B cell (primary cell): ENCODE data around the gene ACTC1. TPM values are rescaled to one million over a fixed set of nuclear protein-coding genes. Genes with fewer than 3 reads are reported as not detected.
"Not testable (repeated sequence)": the region's sequence is repeated elsewhere in the genome, so short reads cannot be mapped to it uniquely, and the experiment has no call there.

ENCODE experiments used
- ATAC-seq: fragments of 200-7000 bp; cut with Tn5 transposase; one replicate; pipeline ENCODE4 v1.10.0; 2021; ENCODE audit warnings: low read depth, mild to moderate bottlenecking, moderate number of reproducible peaks, moderate library complexity
- CTCF ChIA-PET: fragments of 350-600 bp; sonication (Branson Sonifier 250); formaldehyde crosslinking; loops from one replicate; lab custom pipeline; 2021; ENCODE audit warnings: antibody characterized with exemption, inconsistent platforms; lab: Charles Lee
- POLR2A ChIA-PET: fragments of 350-600 bp; sonication (Branson Sonifier 250); formaldehyde crosslinking; loops from one replicate; lab custom pipeline; 2021; ENCODE audit warnings: antibody characterized with exemption; lab: Charles Lee
- DNase-seq: peaks from one replicate; pipeline ENCODE4 v3.0.0; 2013
- H2AFZ ChIP-seq: 2 replicates; pipeline ENCODE4 v1.6.1; 2012; ENCODE audit warnings: mild to moderate bottlenecking, low read depth, low read length; ENCODE audit not compliant: insufficient read depth, poor library complexity, severe bottlenecking
- H3K27ac ChIP-seq, 2 donors: 1 replicate in 1 of 2; 2 replicates in 1 of 2; pipeline ENCODE4 v1.5.1; 2012 to 2013; ENCODE audit warnings: low read length in 2 of 2, mild to moderate bottlenecking in 2 of 2, moderate library complexity in 1 of 2
- H3K27me3 ChIP-seq, 4 experiments: fragments of 200-600 bp in 1 of 4; sonication (generic) in 1 of 4; replicated peaks in 1 of 4; 1 replicate in 2 of 4; 2 replicates in 2 of 4; pipeline versions ENCODE4 v1.6.1 to v1.7.0; 2013 to 2016; ENCODE audit warnings: low read length in 3 of 4, mild to moderate bottlenecking in 2 of 4, mixed read lengths in 1 of 4, moderate library complexity in 1 of 4; ENCODE audit not compliant: insufficient read depth in 4 of 4, control insufficient read depth in 3 of 4; ENCODE audit errors: control extremely low read depth in 1 of 4
- H3K36me3 ChIP-seq, 2 experiments: replicated peaks in 1 of 2; 1 replicate in 1 of 2; 2 replicates in 1 of 2; pipeline versions ENCODE4 v1.6.1 to v1.7.1; 2013; ENCODE audit warnings: low read length in 1 of 2; ENCODE audit not compliant: insufficient read depth in 2 of 2, control insufficient read depth in 1 of 2; ENCODE audit errors: control extremely low read depth in 1 of 2, extremely low read depth in 1 of 2
- H3K4me1 ChIP-seq, 2 donors: fragments of 200-600 bp in 1 of 2; sonication (generic) in 1 of 2; 1 replicate in 1 of 2; 2 replicates in 1 of 2; pipeline versions ENCODE4 v1.5.1 to v1.6.1; 2013 to 2017; ENCODE audit warnings: low read length in 2 of 2; ENCODE audit not compliant: control insufficient read depth in 2 of 2, insufficient read depth in 2 of 2
- H3K4me2 ChIP-seq: replicated peaks from 2 replicates; pipeline ENCODE3; 2012; ENCODE audit warnings: mild to moderate bottlenecking, low read depth, low read length; ENCODE audit not compliant: poor library complexity, severe bottlenecking
- H3K4me3 ChIP-seq, 5 experiments: fragments of 200-600 bp in 1 of 5; sonication (generic) in 1 of 5; 1 replicate in 3 of 5; 2 replicates in 2 of 5; pipeline versions ENCODE4 v1.5.1 to v1.7.0; 2011 to 2016; ENCODE audit warnings: low read length in 4 of 5, mild to moderate bottlenecking in 4 of 5, low read depth in 2 of 5, control low read depth in 1 of 5, moderate library complexity in 1 of 5; ENCODE audit not compliant: insufficient read depth in 1 of 5; ENCODE audit errors: control extremely low read depth in 1 of 5, extremely low read depth in 1 of 5
- H3K79me2 ChIP-seq: fragments of 200-600 bp; sonication (generic); one replicate; pipeline ENCODE4 v1.6.0; 2016; ENCODE audit warnings: low read length; ENCODE audit not compliant: control insufficient read depth, insufficient read depth
- H3K9ac ChIP-seq: fragments of 200-600 bp; sonication (generic); 2 replicates; pipeline ENCODE4 v1.6.1; 2017; ENCODE audit warnings: mild to moderate bottlenecking, low read length, moderate library complexity
- H3K9me3 ChIP-seq, 3 donors: one replicate each; pipeline versions ENCODE4 v1.6.1 to v1.7.1; 2013; ENCODE audit warnings: low read length in 2 of 3; ENCODE audit not compliant: control insufficient read depth in 2 of 3, insufficient read depth in 1 of 3; ENCODE audit errors: control extremely low read depth in 1 of 3
- H4K20me1 ChIP-seq: 2 replicates; pipeline ENCODE4 v1.6.0; 2012; ENCODE audit warnings: mild to moderate bottlenecking, low read length; ENCODE audit not compliant: insufficient read depth, control insufficient read depth, poor library complexity, severe bottlenecking
- H3K27ac Mint-ChIP-seq: one replicate; pipeline ENCODE4 v1.8.0; 2021; ENCODE audit warnings: mixed read lengths
- H3K27me3 Mint-ChIP-seq: one replicate; pipeline ENCODE4 v1.8.0; 2021; ENCODE audit warnings: mixed read lengths
- H3K4me1 Mint-ChIP-seq: one replicate; pipeline ENCODE4 v1.8.0; 2021; ENCODE audit warnings: mixed read lengths
- H3K4me3 Mint-ChIP-seq: one replicate; pipeline ENCODE4 v1.8.0; 2021; ENCODE audit warnings: mixed read lengths
- H3K9me3 Mint-ChIP-seq: one replicate; pipeline ENCODE4 v1.8.0; 2022; ENCODE audit warnings: mixed read lengths; ENCODE audit not compliant: insufficient read depth
- EZH2 ChIP-seq: IDR thresholded peaks from 2 replicates; pipeline ENCODE4 v1.6.1; 2012; ENCODE audit warnings: borderline replicate concordance, low read depth, mild to moderate bottlenecking, moderate library complexity, low read length; ENCODE audit not compliant: insufficient read depth, poor library complexity, severe bottlenecking
- WGBS: methylation state at CpG from one replicate; pipeline ENCODE4 v1.1.5; 2013; ENCODE audit warnings: missing lambda C conversion rate; ENCODE audit not compliant: insufficient coverage; 5-methylcytosine and 5-hydroxymethylcytosine counted together
- intact Hi-C: fragments of 100-400 bp; cut with micrococcal nuclease; formaldehyde crosslinking; loops from one replicate; pipeline ENCODE4 v1.10.0; 2022
- polyA plus RNA-seq: library from polyadenylated mRNA; depleted of rRNA; stranded (reverse); fragments of >200 nt; gene quantifications from 2 replicates; pipeline ENCODE4 v1.2.3, GENCODE V29; 2012
- total RNA-seq, 2 donors: library from RNA; stranded (reverse); fragments of 120-200 nt in 1 of 2; gene quantifications; 1 replicate in 1 of 2; 2 replicates in 1 of 2; pipeline versions ENCODE4 v1.2.3 to v1.2.4, GENCODE V29; 2013 to 2022
- TF ChIP-seq, protein P1 (sequence below): fragments of 200-600 bp; IDR thresholded peaks from one replicate; pipeline ENCODE4 v1.8.0; 2022; ENCODE audit warnings: antibody characterized with exemption, mild to moderate bottlenecking

ACTC1 gene
- total and polyA plus RNA-seq, 2 donors (not counting 1 experiment from before 2014, with no cell fraction given): not detected

GRCh38 chr15:34815836-34816235, 20.5 kb upstream of the ACTC1 start:
- no peak for ATAC-seq
- Mint-ChIP-seq H3K27ac (no peak overlapping the region), H3K4me3 (no peak overlapping the region), H3K9me3 (no peaks in the 10 kb centered on the region), H3K27me3 (peaks cover 27% of the 10 kb centered on the region), H3K4me1 (no peaks in the 10 kb centered on the region)
- no peaks in the 10 kb centered on the region for H4K20me1 ChIP-seq
- intact Hi-C loops: no loop called here
- H3K27ac ChIP-seq: no peak overlapping the region
- no CpG with 5 or more reads among the region's 1 CpG for WGBS
- no peaks in the 10 kb centered on the region for H3K4me1 ChIP-seq
- H3K4me2 ChIP-seq: no peak overlapping the region
- H2AFZ ChIP-seq: no peak overlapping the region
- no peak for TF ChIP-seq EZH2
- TF ChIP-seq, protein P1, sequence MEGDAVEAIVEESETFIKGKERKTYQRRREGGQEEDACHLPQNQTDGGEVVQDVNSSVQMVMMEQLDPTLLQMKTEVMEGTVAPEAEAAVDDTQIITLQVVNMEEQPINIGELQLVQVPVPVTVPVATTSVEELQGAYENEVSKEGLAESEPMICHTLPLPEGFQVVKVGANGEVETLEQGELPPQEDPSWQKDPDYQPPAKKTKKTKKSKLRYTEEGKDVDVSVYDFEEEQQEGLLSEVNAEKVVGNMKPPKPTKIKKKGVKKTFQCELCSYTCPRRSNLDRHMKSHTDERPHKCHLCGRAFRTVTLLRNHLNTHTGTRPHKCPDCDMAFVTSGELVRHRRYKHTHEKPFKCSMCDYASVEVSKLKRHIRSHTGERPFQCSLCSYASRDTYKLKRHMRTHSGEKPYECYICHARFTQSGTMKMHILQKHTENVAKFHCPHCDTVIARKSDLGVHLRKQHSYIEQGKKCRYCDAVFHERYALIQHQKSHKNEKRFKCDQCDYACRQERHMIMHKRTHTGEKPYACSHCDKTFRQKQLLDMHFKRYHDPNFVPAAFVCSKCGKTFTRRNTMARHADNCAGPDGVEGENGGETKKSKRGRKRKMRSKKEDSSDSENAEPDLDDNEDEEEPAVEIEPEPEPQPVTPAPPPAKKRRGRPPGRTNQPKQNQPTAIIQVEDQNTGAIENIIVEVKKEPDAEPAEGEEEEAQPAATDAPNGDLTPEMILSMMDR: no peak
- H3K9ac ChIP-seq: no peak overlapping the region
- ChIA-PET CTCF (no interaction called here), POLR2A (no interaction called here)
- H3K4me3 ChIP-seq: no peak overlapping the region
- no peaks in the 10 kb centered on the region for H3K9me3 ChIP-seq
- no peaks in the 10 kb centered on the region for H3K79me2 ChIP-seq
- DNase-seq: no peak
- H3K27me3 ChIP-seq: peaks cover 0 to 10% (median 5%) of the 10 kb centered on the region in 4 experiments
- no peaks in the 10 kb centered on the region for H3K36me3 ChIP-seq

- Histone ChIP-seq H4K20me1 (no peaks in the 10 kb centered on the region), H2AFZ (no peak overlapping the region), H3K27ac (no peak overlapping the region), H3K4me3 (no peak overlapping the region), H3K4me1 (no peaks in the 10 kb centered on the region), H3K9me3 (no peaks in the 10 kb centered on the region), H3K79me2 (no peaks in the 10 kb centered on the region), H3K9ac (no peak overlapping the region), H3K27me3 (peaks cover 0 to 8% (median 2%) of the 10 kb centered on the region in 4 experiments), H3K36me3 (no peaks in the 10 kb centered on the region), H3K4me2 (no peak overlapping the region)
- peaks cover 29% of the 10 kb centered on the region for H3K27me3 Mint-ChIP-seq
- intact Hi-C loops: no loop called here
- ChIA-PET CTCF (no interaction called here), POLR2A (no interaction called here)
- no peak for DNase-seq
- no peak for ATAC-seq
- no peak for TF ChIP-seq EZH2
- TF ChIP-seq, protein P1: no peak
- 74% methylated on average over 3 of the region's 3 CpGs for WGBS
- no peak overlapping the region for H3K27ac Mint-ChIP-seq
- no peaks in the 10 kb centered on the region for H3K4me1 Mint-ChIP-seq
- no peak overlapping the region for H3K4me3 Mint-ChIP-seq
- peaks cover 2% of the 10 kb centered on the region for H3K9me3 Mint-ChIP-seq
These were observed 18.3 kb upstream of the ACTC1 start for GRCh38 chr15:34813446-34814190.

- H3K9ac ChIP-seq, H3K4me1 ChIP-seq, H3K9me3 ChIP-seq, H3K4me1 Mint-ChIP-seq, H4K20me1 ChIP-seq, H3K79me2 ChIP-seq, H3K4me2 ChIP-seq, POLR2A ChIA-PET, ATAC-seq, H3K27ac ChIP-seq, H3K36me3 ChIP-seq, H3K4me3 ChIP-seq, intact Hi-C loops, H3K9me3 Mint-ChIP-seq, CTCF ChIA-PET, H2AFZ ChIP-seq, H3K4me3 Mint-ChIP-seq, H3K27ac Mint-ChIP-seq, H3K27me3 ChIP-seq, DNase-seq: not testable (repeated sequence)
- 94% methylated on average over 3 of the region's 9 CpGs for WGBS
- H3K27me3 Mint-ChIP-seq: peaks cover 29% of the 10 kb centered on the region
These were observed 17.6 kb upstream of the ACTC1 start for GRCh38 chr15:34812868-34813365.
